ENCODE data around the gene CDK14.

DNA sequence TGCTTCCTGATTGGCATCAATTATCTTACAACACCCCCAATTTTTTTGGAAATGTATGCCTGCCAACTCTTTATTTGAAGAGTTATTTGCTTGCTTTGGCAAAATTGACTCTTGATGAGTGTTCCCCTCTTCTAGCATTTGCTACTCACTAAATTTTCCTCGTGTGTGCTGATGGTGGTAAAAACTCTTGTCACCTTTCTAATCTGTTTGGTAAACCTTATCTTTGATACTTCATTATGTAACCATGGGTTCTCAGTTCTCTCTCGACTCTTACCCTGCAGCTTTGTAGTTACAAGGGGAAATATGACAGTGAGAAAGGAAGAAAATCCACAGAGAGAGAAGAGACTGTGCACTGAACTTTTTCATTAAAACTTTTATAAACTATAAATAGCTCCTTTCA lies 102.5 kb downstream of the CDK14 start:
- TF ChIP-seq, protein P1, sequence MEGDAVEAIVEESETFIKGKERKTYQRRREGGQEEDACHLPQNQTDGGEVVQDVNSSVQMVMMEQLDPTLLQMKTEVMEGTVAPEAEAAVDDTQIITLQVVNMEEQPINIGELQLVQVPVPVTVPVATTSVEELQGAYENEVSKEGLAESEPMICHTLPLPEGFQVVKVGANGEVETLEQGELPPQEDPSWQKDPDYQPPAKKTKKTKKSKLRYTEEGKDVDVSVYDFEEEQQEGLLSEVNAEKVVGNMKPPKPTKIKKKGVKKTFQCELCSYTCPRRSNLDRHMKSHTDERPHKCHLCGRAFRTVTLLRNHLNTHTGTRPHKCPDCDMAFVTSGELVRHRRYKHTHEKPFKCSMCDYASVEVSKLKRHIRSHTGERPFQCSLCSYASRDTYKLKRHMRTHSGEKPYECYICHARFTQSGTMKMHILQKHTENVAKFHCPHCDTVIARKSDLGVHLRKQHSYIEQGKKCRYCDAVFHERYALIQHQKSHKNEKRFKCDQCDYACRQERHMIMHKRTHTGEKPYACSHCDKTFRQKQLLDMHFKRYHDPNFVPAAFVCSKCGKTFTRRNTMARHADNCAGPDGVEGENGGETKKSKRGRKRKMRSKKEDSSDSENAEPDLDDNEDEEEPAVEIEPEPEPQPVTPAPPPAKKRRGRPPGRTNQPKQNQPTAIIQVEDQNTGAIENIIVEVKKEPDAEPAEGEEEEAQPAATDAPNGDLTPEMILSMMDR (IDR thresholded peaks at IDR 0.05; ENCODE audit: low read length), result no peak
- no peak for TF ChIP-seq EZH2 (IDR thresholded peaks at IDR 0.05; ENCODE audit: borderline replicate concordance, low read length)
